GM18526 (cell line): ENCODE measurements around the gene MIPOL1.

ENCODE experiments used
- POLR2A ChIP-seq: IDR thresholded peaks from 3 replicates; pipeline ENCODE4 v1.6.1; 2011; ENCODE audit not compliant: insufficient read length; ENCODE audit errors: extremely low read depth

The MIPOL1 gene

DNA sequence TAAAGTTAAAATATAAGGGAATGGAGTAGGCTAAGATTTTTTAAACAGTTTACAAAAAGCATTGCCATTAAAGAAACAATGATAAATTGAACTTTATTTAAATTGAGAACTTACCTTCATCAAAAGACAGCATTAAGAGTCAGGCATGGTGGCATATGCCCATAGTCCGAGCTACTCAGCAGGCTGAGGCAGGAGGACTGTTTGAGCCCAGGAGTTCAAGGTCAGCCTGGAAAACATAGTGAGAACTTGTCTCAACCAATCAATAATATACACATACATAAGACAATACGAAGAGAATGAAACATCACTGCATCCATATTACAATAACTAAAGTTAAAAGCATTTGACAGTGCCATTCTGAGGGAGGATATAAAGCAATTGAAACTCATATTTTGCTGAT is 299.7 kb downstream of the MIPOL1 start:
- TF ChIP-seq POLR2A, result no peak

DNA sequence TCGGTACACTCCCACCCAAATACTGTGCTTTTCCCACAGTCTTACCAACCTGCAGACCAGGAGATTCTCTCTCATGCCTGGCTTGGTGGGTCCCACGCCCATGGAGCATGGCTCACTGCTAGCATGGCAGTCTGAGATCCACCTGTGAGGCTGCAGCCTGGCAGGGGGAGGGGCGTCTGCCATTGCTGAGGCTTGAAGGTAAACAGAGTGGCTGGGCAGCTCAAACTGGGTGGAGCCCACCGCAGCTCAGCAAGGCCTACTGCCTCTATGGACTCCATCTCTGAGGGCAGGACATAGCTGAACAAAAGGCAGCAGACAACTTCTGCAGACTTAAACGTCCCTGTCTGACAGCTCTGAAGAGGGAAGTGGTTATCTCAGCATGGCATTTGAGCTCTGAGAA is 304.1 kb downstream of the MIPOL1 start:
- TF ChIP-seq POLR2A, result no peak

DNA sequence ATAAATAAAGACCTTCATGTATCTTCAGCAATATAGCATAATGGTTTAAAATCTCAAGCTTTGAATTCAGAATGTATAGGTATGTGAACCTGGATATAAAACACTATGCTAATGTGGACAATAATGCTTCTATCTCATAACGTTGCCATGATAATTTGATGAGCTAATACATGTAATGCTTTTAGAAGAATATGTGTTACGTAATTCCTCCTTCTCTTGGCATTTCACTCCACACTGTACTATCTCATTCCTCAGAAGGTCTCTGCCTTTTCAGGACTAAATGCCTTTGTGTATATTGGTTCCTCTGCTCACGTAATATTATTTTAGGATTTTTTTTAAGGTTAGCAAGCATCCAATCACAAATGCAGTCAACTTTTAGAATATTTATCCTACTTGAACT is 310.8 kb downstream of the MIPOL1 start:
- TF ChIP-seq POLR2A, result no peak

DNA sequence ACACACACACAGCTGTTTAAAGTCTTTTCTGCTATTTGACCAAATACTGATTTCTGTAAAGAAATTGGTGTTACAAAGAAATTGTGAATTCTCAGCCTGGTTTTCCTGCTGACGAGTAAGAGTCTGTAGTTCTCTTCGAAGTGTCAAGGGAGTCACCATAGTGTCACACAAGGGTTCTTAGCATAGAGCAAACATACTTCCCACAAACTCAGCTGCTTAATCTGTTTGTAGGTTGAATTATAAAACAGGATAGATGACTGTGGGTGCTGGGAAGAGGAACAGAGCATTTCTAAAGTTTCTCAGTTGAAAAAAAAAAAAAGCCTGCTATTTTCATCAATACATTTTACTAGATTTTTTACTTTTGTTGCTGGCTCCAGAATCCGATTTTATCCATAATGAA is 314.4 kb downstream of the MIPOL1 start:
- TF ChIP-seq POLR2A, result no peak

DNA sequence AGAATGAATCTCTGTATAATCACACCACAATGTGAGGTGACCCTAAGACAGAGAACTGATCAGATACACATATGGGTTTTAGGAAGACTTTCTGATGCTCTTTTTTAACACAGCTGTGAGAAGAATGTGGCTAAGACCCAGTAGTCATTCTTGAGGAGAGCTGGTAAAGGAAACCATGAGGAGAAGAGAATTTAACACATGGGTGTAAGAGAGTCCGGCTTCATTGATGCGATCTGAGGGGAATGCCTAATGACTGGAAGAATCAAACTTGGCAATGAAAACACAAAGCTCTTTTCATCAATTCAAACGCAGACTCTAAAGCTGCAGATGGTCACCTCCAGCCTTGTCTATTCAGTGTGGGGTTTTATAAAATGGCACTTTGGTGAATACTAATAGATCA is 318.0 kb downstream of the MIPOL1 start:
- no peak for TF ChIP-seq POLR2A

DNA sequence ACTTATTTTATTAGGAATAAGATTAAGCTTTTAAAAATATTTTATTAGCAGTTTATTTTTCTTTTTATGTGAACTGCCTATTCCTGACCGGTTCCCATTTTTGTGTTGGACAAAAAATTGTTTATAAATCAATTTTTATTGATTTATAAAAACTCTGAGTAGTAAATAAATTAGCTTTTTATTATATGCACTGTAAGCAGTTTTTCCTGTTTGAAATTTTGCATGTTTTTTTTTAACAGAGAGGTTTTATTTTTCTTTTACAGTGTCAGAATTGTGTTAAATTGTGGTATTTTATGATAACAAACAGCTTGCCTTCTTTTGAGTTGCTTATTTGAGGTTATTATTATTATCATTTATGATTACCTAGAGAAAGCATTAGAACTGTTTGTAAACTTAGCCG is 329.3 kb downstream of the MIPOL1 start:
- TF ChIP-seq POLR2A, result no peak

DNA sequence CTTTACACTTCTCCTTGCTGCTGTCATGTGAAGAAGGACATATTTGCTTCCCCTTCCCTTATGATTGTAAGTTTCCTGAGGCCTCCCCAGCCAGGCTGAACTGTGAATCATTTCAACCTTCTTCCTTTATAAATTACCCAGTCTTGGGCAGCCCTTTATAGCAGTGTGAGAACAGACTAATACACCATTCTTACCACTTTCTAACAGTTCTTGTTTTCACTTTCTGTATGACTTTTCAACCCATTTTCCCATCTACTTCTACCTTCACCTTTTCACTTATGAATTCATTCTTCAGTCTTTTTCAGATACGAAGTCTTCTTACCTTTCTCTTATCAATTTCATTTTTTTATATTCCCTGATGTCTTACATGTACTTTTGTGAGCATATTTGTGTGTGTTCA is 342.3 kb downstream of the MIPOL1 start:
- TF ChIP-seq POLR2A, result no peak

DNA sequence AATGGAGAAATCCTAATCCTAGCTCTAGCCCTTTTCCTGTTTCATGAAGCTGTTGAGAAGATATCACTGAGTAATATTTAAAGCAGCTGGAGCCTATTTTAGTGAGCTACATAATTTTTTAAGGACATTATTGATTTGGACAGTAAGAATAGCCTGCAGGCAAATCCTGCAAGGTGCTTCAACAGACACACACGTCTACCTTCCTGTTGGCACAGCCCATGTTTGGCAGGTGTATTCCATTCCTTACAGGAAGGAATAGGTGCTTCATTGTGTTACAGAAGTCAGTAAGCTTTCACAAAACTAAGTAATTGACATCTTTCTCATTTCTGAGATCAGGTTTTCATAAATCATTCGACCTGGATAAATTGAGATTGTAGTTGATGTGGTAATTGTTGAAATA is 346.7 kb downstream of the MIPOL1 start:
- no peak for TF ChIP-seq POLR2A

DNA sequence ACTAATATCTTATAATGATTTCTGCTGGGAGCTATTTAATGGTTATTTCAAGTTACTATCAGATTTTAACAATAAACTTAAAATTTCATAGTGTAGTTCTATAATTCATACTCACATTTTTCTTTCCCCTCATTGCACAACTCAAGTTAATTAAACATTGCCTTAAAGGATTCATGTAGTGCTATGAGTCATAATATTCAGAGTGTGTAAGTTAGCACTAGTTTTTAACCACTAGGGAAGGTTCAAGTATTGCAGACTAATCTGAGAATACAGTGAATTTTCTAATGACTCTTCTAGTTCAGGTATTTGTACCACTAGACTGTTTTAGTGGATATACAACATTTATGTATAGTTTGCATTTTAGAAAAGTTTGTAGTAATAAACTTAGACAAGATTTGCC is 347.4 kb downstream of the MIPOL1 start:
- no peak for TF ChIP-seq POLR2A

DNA sequence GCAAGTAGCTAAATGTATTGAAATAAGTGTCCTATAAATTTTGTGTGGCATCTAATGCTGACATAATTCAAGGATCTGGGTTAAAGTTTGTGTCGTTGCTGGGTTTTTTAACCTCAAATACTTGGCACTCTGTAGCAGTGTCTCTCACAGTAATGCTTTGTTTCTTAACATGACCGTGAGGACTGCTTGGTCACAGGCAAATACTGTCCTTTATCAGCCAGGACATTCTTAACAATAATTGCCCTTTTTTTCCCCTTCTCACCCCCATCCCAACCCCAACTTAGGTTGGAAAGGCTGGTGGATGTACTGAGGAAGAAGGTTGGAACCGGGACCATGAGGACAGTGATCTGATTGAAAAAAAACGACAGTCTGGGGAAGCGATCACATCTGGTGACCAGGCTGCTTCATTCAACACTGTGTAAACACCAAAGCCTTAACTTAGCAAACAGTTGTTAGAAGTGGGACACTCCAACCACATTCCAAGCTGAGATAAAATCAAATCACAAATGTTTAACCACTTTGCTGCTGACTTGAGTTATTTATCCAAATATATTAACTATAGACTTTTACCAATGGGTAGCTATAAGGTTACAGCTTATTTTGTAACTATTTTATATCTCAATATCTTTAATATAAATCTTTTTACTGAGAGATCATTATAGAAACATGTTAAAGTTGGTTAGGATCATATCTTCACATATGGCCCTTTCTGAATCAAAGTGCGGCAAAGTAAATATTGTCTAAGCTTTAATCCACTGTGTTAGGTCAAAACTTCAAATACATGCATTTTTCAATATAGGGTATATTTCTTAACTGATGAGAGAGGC is 349.1 kb downstream of the MIPOL1 start:
- no peak for TF ChIP-seq POLR2A

DNA sequence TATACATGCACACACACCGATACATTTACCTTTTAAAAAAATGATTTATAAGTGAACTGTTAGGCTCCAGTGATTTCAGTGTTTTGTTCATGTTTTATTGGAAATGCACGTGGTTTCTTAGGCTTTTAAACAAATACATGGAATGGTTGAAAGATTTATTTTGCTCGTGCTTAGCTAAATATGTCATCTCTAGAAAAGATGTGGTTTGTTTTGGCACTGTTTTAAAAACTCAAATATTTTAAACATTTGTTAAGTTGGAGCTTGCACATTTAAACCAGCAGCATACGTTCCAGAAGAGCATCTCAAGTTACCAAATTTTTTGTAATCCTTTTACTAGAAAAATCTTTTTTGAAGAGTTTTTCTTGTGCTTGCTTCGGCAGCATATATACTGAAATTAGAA is 352.8 kb downstream of the MIPOL1 start:
- TF ChIP-seq POLR2A, result no peak

DNA sequence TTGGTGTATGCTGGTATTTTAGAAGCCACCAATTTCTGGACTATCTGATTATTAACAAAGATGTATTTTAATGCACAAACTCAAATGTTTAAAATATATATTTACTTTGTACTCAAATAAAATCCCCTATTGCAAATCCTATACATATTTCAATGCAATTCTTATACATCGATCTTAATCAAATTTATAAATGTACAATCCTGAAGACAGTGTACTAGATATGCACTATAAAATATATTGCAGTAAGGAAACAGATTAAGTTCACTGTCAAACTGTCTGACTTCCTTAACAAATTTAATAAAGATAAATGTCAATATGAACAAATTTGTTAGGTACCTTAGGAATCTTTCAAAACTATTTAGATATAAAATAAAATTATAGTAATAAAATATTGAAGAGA is 353.4 kb downstream of the MIPOL1 start:
- TF ChIP-seq POLR2A, result no peak

DNA sequence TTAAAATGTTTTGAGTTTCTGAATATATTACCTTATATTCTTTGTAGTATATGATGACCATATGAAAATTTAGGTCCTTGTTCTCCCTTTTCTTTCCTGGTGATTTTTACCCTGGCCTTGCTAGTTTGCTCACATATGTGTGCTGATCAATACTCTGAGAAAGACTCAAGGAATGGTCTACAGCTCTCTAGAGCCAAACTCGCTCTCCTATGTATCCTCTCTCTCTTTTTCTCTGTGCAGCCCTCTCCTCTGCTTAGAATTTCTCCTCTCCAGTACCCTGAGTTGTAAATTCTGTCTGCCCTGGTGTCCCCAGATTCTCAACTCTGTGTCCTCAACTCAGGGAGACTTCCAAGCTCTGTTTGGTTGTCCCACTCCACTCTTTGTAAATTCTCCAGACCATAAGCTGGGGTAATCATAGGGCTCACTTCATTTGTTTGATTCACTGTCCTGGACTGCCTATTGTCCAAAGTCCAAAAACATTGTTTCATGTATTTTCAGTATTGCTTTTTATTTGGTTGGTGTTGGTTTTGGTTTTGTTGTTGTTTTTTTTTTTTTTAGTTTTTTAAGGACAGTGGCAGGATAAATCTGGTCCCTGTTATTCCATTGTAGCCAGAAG is 356.3 kb downstream of the MIPOL1 start:
- TF ChIP-seq POLR2A, result no peak

DNA sequence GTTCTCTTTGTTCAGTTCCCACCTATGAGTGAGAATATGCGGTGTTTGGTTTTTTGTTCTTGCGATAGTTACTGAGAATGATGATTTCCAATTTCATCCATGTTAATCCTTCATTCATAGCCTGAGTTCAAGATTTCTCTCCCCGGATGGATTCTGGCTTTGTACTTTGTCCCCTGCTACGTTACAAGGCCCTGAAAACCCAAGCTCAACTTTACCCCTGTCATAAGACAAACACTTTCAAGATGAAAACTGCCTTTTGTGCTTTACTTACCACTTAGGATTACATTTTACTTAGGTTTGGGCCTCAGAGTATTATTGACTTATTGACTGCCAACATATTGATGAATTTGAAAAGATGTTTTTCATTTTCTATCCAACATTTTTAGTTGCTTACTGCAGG is 361.0 kb downstream of the MIPOL1 start:
- TF ChIP-seq POLR2A, result no peak

DNA sequence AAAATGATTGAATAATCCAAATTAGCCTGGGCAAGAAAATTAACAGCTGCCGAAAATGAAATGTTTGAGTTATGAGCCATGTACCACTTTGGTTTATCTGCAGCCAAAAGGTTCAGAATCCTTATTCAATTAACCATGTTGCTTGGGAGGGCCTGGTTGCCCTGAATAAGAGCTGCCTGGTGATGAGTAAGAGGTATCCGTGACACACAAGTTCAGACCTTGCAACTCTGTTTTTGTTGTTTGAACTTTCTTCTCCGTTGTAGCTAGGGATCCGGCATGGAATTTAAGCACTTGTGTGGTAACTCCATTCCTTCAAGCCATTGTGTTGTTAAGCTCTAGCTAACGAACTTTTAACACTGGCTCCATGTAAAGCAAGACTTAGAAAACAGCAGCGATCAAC is 361.6 kb downstream of the MIPOL1 start:
- no peak for TF ChIP-seq POLR2A

DNA sequence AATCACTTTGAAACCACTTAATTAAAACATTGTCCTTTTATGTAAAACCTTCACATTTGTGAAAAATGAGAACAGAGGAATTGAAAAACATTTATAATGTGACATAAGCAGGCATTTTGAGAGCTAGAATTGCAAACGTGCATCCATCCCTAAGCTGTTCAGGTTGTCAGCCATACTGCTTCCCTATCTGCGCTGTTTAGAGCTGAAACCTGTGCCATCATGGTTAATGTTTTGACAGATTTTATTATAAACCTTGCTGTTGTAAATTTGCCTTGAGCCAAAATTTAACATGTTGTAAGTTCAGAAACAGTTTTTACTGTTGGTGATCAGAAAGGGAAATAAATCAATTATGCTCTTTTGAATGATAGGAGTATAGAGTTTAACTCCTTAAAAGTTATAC is 365.5 kb downstream of the MIPOL1 start:
- no peak for TF ChIP-seq POLR2A

DNA sequence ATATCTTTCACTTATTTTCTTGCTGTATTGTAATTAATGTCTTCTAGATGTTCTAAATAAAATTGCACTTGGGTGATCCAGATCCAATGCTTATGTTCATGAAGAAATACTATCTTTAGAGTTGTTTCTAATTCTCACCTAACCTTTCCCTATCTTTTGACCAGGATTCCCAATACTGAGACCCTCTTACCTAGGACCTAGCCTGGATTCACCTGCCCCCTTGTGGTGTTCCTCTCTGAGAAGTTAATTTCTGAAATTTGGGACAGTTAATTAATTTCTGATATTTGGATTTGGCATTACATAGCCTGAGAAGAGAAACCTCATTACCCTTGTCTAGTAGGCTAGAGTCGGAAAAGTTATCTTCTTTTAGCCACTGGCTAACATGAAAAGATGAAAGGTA is 367.8 kb downstream of the MIPOL1 start:
- no peak for TF ChIP-seq POLR2A
